ENCODE data around the gene NFIX.
A peak's percentile ranks its signal among the peaks of the same experiment; 100 is the strongest.

The NFIX gene

DNA sequence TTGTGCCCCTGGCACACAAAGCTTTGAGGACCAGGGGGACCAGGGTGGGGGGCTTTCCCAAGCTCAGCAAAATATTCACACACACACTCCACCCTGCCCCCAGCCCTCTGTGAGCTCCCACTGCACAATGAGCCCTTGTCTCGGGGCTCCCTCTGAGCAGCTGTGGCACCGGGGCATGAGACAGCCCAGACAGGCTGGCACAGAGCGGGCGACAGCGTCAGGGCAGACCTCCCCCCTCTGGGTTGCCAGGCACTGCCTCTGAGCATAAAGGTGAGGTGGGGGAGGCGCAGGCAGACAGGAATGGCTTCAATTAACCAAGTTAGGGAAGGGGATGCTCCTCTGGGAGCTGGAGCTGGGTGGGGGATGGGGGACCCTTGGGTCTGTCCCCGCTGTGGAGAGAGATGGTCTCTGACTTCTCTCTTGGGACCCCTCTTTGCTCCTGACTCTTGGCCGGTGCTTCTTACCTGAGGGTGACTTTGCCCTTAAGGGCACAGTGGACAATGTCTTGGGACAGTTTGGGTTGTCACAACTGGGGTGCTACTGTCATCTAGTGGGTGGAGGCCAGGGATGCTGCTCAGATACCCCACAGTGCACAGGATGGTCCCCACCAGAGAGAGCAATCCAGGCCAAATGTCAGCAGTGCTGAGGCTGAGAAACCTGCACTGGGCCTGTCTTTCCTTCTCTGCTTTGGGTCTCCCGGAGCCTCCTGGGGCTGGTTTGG, 77.1 kb downstream of the NFIX start:
- ChIA-PET POLR2A (no interaction called here), CTCF (interaction anchor here (1.0 to 8.1 kb wide), 8 partner anchors 11 to 89 kb away, joined by 3 to 72 read pairs (median 5); no protein-coding TSS in a partner anchor)
- 73% methylated on average over 8 of the region's 9 CpGs for WGBS (ENCODE audit: insufficient coverage)
- Histone ChIP-seq H3K36me3 (ENCODE audit: control insufficient read depth in 4 of 4, insufficient read depth in 4 of 4, low read length in 3 of 4) (peaks cover 0 to 19% (median 1%) of the 10 kb centered on the region in 4 experiments), H3K4me1 (ENCODE audit: control extremely low read depth in 1 of 4, control insufficient read depth in 4 of 4, insufficient read depth in 4 of 4, low read length in 3 of 4) (peaks cover 0 to 70% (median 49%) of the 10 kb centered on the region in 4 experiments), H3K27ac (ENCODE audit: insufficient read depth in 1 of 2, low read depth in 1 of 2, low read length in 2 of 2, poor library complexity in 1 of 2, severe bottlenecking in 2 of 2) (no peak overlapping the region), H3K27me3 (replicated peaks in 2 of 5; ENCODE audit: control insufficient read depth in 4 of 5, insufficient read depth in 5 of 5, low read length in 4 of 5) (no peaks in the 10 kb centered on the region), H3K9me3 (ENCODE audit: control extremely low read depth in 1 of 5, control insufficient read depth in 4 of 5, insufficient read depth in 2 of 5, low read depth in 1 of 5, low read length in 4 of 5) (no peaks in the 10 kb centered on the region), H3K4me3 (ENCODE audit: control insufficient read depth in 1 of 7, extremely low read depth in 1 of 7, insufficient read depth in 4 of 7, low read depth in 2 of 7, low read length in 6 of 7) (no peak overlapping the region)
- DNase-seq, result peak in 1 of 3 donors; percentile 14

GRCh38 chr19:13073263-13073662, 78.0 kb downstream of the NFIX start:
- no peaks in the 10 kb centered on the region for H3K27me3 ChIP-seq (replicated peaks in 2 of 5; ENCODE audit: control insufficient read depth in 4 of 5, insufficient read depth in 5 of 5, low read length in 4 of 5)
- 94% methylated on average over 4 of the region's 5 CpGs for WGBS (ENCODE audit: insufficient coverage)
- peaks cover 0 to 19% (median 1%) of the 10 kb centered on the region in 4 experiments for H3K36me3 ChIP-seq (ENCODE audit: control insufficient read depth in 4 of 4, insufficient read depth in 4 of 4, low read length in 3 of 4)
- no peaks in the 10 kb centered on the region for H3K9me3 ChIP-seq (ENCODE audit: control extremely low read depth in 1 of 5, control insufficient read depth in 4 of 5, insufficient read depth in 2 of 5, low read depth in 1 of 5, low read length in 4 of 5)
- DNase-seq, result no peak
- CTCF ChIA-PET, result interaction anchor here (0.6 to 8.1 kb wide), 9 partner anchors 11 to 96 kb away, joined by 3 to 72 read pairs (median 5); no protein-coding TSS in a partner anchor
- H3K4me1 ChIP-seq (ENCODE audit: control extremely low read depth in 1 of 4, control insufficient read depth in 4 of 4, insufficient read depth in 4 of 4, low read length in 3 of 4), result peaks cover 0 to 70% (median 52%) of the 10 kb centered on the region in 4 experiments
- no peak overlapping the region for H3K4me3 ChIP-seq (ENCODE audit: control insufficient read depth in 1 of 7, extremely low read depth in 1 of 7, insufficient read depth in 4 of 7, low read depth in 2 of 7, low read length in 6 of 7)
- POLR2A ChIA-PET, result interaction anchor here (0.6 kb wide), 1 partner anchor 96 kb away, joined by 5 read pairs; no protein-coding TSS in a partner anchor
- H3K27ac ChIP-seq (ENCODE audit: insufficient read depth in 1 of 2, low read depth in 1 of 2, low read length in 2 of 2, poor library complexity in 1 of 2, severe bottlenecking in 2 of 2), result no peak overlapping the region

DNA sequence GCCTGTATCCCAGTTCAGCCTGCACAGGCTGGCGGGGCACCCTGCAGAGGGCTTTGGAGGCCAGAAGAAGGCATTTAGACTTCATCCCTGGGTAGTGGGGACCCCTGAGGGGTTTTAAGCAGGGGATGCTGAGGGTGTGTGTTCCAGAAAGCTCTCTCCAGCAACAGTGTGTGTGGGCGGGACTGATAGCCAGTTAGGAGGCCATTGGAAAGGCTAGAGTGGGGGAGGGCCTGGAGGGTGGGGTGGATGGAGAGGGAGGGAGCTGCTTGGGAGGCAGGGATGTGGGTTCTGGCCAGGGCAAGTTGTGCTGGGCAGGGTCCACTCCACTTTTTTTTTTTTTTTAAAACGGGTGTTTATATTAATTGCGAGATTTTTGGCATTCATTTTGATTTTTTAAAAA, 79.1 kb downstream of the NFIX start:
- DNase-seq, result no peak
- WGBS (ENCODE audit: insufficient coverage), result 100% methylated on average over 1 of the region's 4 CpGs
- Histone ChIP-seq H3K9me3 (ENCODE audit: control extremely low read depth in 1 of 5, control insufficient read depth in 4 of 5, insufficient read depth in 2 of 5, low read depth in 1 of 5, low read length in 4 of 5) (no peaks in the 10 kb centered on the region), H3K4me3 (ENCODE audit: control insufficient read depth in 1 of 7, extremely low read depth in 1 of 7, insufficient read depth in 4 of 7, low read depth in 2 of 7, low read length in 6 of 7) (no peak overlapping the region), H3K4me1 (ENCODE audit: control extremely low read depth in 1 of 4, control insufficient read depth in 4 of 4, insufficient read depth in 4 of 4, low read length in 3 of 4) (peaks cover 0 to 70% (median 52%) of the 10 kb centered on the region in 4 experiments), H3K27me3 (replicated peaks in 2 of 5; ENCODE audit: control insufficient read depth in 4 of 5, insufficient read depth in 5 of 5, low read length in 4 of 5) (no peaks in the 10 kb centered on the region), H3K36me3 (ENCODE audit: control insufficient read depth in 4 of 4, insufficient read depth in 4 of 4, low read length in 3 of 4) (peaks cover 0 to 19% (median 1%) of the 10 kb centered on the region in 4 experiments), H3K27ac (ENCODE audit: insufficient read depth in 1 of 2, low read depth in 1 of 2, low read length in 2 of 2, poor library complexity in 1 of 2, severe bottlenecking in 2 of 2) (no peak overlapping the region)
- ChIA-PET CTCF (interaction anchor here (1.1 to 8.1 kb wide), 6 partner anchors 9 to 97 kb away, joined by 3 to 72 read pairs (median 5); no protein-coding TSS in a partner anchor), POLR2A (no interaction called here)

DNA sequence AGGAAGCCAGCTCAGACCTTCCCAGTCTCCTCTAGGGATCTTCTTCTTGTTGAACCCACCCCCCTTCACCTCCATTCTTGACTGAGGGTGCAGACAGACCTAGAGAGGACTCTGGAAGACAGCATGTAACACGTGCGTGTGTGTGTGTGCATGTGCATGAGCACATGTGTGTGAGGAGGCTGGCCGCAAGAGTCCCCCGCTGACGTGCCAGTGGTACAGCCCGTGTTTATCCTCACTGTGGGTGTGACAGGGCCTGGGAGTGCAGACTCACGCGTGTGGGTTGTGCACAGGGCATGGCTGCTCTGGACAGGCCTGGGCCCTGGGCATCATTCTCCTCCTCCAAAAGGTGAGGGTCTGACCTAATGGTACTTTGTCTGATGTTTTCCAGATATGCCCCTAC, 81.0 kb downstream of the NFIX start:
- ChIA-PET POLR2A (interaction anchor here (1.0 kb wide), 1 partner anchor 62 kb away, joined by 3 read pairs; no protein-coding TSS in a partner anchor), CTCF (interaction anchor here (1.4 to 1.7 kb wide), 2 partner anchors 46 to 111 kb away, joined by 3 to 8 read pairs; no protein-coding TSS in a partner anchor)
- 94% methylated on average over 8 of the region's 8 CpGs for WGBS (ENCODE audit: insufficient coverage)

GRCh38 chr19:13076787-13077186, 81.5 kb downstream of the NFIX start:
- no peak for DNase-seq
- Histone ChIP-seq H3K9me3 (ENCODE audit: control extremely low read depth in 1 of 5, control insufficient read depth in 4 of 5, insufficient read depth in 2 of 5, low read depth in 1 of 5, low read length in 4 of 5) (no peaks in the 10 kb centered on the region), H3K4me3 (ENCODE audit: control insufficient read depth in 1 of 7, extremely low read depth in 1 of 7, insufficient read depth in 4 of 7, low read depth in 2 of 7, low read length in 6 of 7) (peak overlapping the region in 3 of 7 experiments; percentile 32 to 42 (median 36)), H3K27ac (ENCODE audit: insufficient read depth in 1 of 2, low read depth in 1 of 2, low read length in 2 of 2, poor library complexity in 1 of 2, severe bottlenecking in 2 of 2) (no peak overlapping the region), H3K4me1 (ENCODE audit: control extremely low read depth in 1 of 4, control insufficient read depth in 4 of 4, insufficient read depth in 4 of 4, low read length in 3 of 4) (peaks cover 0 to 64% (median 54%) of the 10 kb centered on the region in 4 experiments), H3K27me3 (replicated peaks in 2 of 5; ENCODE audit: control insufficient read depth in 4 of 5, insufficient read depth in 5 of 5, low read length in 4 of 5) (no peaks in the 10 kb centered on the region), H3K36me3 (ENCODE audit: control insufficient read depth in 4 of 4, insufficient read depth in 4 of 4, low read length in 3 of 4) (peaks cover 0 to 19% (median 3%) of the 10 kb centered on the region in 4 experiments)
- WGBS (ENCODE audit: insufficient coverage), result 72% methylated on average over 5 of the region's 6 CpGs
- ChIA-PET CTCF (interaction anchor here (1.4 to 5.0 kb wide), 4 partner anchors 16 to 111 kb away, joined by 3 to 29 read pairs (median 16); no protein-coding TSS in a partner anchor), POLR2A (interaction anchor here (1.0 kb wide), 1 partner anchor 63 kb away, joined by 3 read pairs; no protein-coding TSS in a partner anchor)

More for the DNA sequence above, 81.0 kb downstream of the NFIX start:
- peaks cover 0 to 19% (median 3%) of the 10 kb centered on the region in 4 experiments for H3K36me3 ChIP-seq (ENCODE audit: control insufficient read depth in 4 of 4, insufficient read depth in 4 of 4, low read length in 3 of 4)
- H3K27ac ChIP-seq (ENCODE audit: insufficient read depth in 1 of 2, low read depth in 1 of 2, low read length in 2 of 2, poor library complexity in 1 of 2, severe bottlenecking in 2 of 2), result no peak overlapping the region
- DNase-seq, result no peak
- H3K27me3 ChIP-seq (replicated peaks in 2 of 5; ENCODE audit: control insufficient read depth in 4 of 5, insufficient read depth in 5 of 5, low read length in 4 of 5), result no peaks in the 10 kb centered on the region
- H3K9me3 ChIP-seq (ENCODE audit: control extremely low read depth in 1 of 5, control insufficient read depth in 4 of 5, insufficient read depth in 2 of 5, low read depth in 1 of 5, low read length in 4 of 5), result no peaks in the 10 kb centered on the region
- peaks cover 0 to 64% (median 51%) of the 10 kb centered on the region in 4 experiments for H3K4me1 ChIP-seq (ENCODE audit: control extremely low read depth in 1 of 4, control insufficient read depth in 4 of 4, insufficient read depth in 4 of 4, low read length in 3 of 4)
- no peak overlapping the region for H3K4me3 ChIP-seq (ENCODE audit: control insufficient read depth in 1 of 7, extremely low read depth in 1 of 7, insufficient read depth in 4 of 7, low read depth in 2 of 7, low read length in 6 of 7)

DNA sequence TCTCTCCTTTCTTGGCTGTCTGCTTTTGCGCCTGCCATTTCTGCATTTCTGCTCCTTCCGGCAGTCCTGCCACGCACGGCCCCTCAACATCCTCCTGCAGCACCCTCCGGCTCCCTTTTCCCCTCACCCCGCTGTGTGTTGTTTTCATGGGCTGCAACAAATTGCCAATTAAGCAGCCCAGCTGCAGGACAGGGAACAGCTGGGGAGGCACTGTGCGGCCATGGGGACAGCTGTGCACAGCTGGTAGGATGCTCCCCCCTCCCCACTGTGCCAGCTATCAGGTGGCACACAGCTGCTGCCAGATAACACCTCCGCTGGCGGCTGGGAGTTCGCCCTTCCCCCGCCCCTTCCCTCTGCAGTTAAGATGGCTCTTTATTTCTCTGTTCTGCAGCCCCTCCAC, 82.0 kb downstream of the NFIX start:
- Histone ChIP-seq H3K36me3 (ENCODE audit: control insufficient read depth in 4 of 4, insufficient read depth in 4 of 4, low read length in 3 of 4) (peaks cover 0 to 19% (median 3%) of the 10 kb centered on the region in 4 experiments), H3K4me3 (ENCODE audit: control insufficient read depth in 1 of 7, extremely low read depth in 1 of 7, insufficient read depth in 4 of 7, low read depth in 2 of 7, low read length in 6 of 7) (peak overlapping the region in 4 of 7 experiments; percentile 10 to 42 (median 34)), H3K27me3 (replicated peaks in 2 of 5; ENCODE audit: control insufficient read depth in 4 of 5, insufficient read depth in 5 of 5, low read length in 4 of 5) (no peaks in the 10 kb centered on the region), H3K4me1 (ENCODE audit: control extremely low read depth in 1 of 4, control insufficient read depth in 4 of 4, insufficient read depth in 4 of 4, low read length in 3 of 4) (peaks cover 0 to 64% (median 53%) of the 10 kb centered on the region in 4 experiments), H3K27ac (ENCODE audit: insufficient read depth in 1 of 2, low read depth in 1 of 2, low read length in 2 of 2, poor library complexity in 1 of 2, severe bottlenecking in 2 of 2) (no peak overlapping the region), H3K9me3 (ENCODE audit: control extremely low read depth in 1 of 5, control insufficient read depth in 4 of 5, insufficient read depth in 2 of 5, low read depth in 1 of 5, low read length in 4 of 5) (no peaks in the 10 kb centered on the region)
- 11% methylated on average over 6 of the region's 11 CpGs for WGBS (ENCODE audit: insufficient coverage)
- ChIA-PET POLR2A (interaction anchor here (1.0 to 1.1 kb wide), 2 partner anchors 63 to 73 kb away, joined by 3 read pairs; partner anchors contain the start of genes IER2 and STX10), CTCF (interaction anchor here (0.9 to 5.0 kb wide), 7 partner anchors 8 to 112 kb away, joined by 3 to 29 read pairs (median 8); no protein-coding TSS in a partner anchor)
- DNase-seq, result peak in 2 of 3 donors; percentile 85 to 88

All from common myeloid progenitor, CD34-positive (primary cell).